ENCODE results near the gene C2CD4C.

GRCh38 chr19:391207-391557, 17.8 kb downstream of the C2CD4C start:
- TF ChIP-seq CTCF (IDR thresholded peaks at IDR 0.05): no peak
- TF ChIP-seq POLR2A (IDR thresholded peaks at IDR 0.05): no peak

Measured in adrenal gland (tissue), 5 donors.